Effector memory CD8-positive, alpha-beta T cell (primary cell): Measurements from ENCODE around the gene GATD1.

Experiments used
- ATAC-seq: fragments of 150-1000 bp; cut with Tn5 transposase; replicated peaks from 2 replicates; pipeline ENCODE4 v1.10.0; 2021; ENCODE audit warnings: mild to moderate bottlenecking, moderate library complexity
- DNase-seq, 3 experiments: peaks; one replicate each; pipeline ENCODE4 v3.0.0; 2021
- H3K27ac Mint-ChIP-seq, 2 donors: one replicate each; pipeline ENCODE4 v1.8.0; 2022; ENCODE audit warnings: mild to moderate bottlenecking in 2 of 2, mixed read lengths in 2 of 2, moderate library complexity in 2 of 2
- H3K27me3 Mint-ChIP-seq, 2 donors: one replicate each; pipeline ENCODE4 v1.8.0; 2022; ENCODE audit warnings: mixed read lengths in 2 of 2
- H3K36me3 Mint-ChIP-seq: one replicate; pipeline ENCODE4 v1.8.0; 2022; ENCODE audit warnings: mild to moderate bottlenecking, moderate library complexity, mixed read lengths; ENCODE audit not compliant: insufficient read depth
- H3K4me1 Mint-ChIP-seq, 2 donors: one replicate each; pipeline ENCODE4 v1.8.0; 2022; ENCODE audit warnings: low read depth in 2 of 2, mixed read lengths in 2 of 2
- H3K4me3 Mint-ChIP-seq, 2 donors: one replicate each; pipeline ENCODE4 v1.8.0; 2022; ENCODE audit warnings: mild to moderate bottlenecking in 2 of 2, mixed read lengths in 2 of 2, moderate library complexity in 2 of 2
- H3K9me3 Mint-ChIP-seq, 2 donors: one replicate each; pipeline ENCODE4 v1.8.0; 2022; ENCODE audit warnings: mixed read lengths in 2 of 2
- total RNA-seq, 9 experiments: gene quantifications; one replicate each; lab custom pipeline; 2026; lab: John Stamatoyannopoulos, UW

Gene GATD1
- total RNA-seq = 18.1 to 75.2 (median 51.2) reads per million in 9 experiments

DNA sequence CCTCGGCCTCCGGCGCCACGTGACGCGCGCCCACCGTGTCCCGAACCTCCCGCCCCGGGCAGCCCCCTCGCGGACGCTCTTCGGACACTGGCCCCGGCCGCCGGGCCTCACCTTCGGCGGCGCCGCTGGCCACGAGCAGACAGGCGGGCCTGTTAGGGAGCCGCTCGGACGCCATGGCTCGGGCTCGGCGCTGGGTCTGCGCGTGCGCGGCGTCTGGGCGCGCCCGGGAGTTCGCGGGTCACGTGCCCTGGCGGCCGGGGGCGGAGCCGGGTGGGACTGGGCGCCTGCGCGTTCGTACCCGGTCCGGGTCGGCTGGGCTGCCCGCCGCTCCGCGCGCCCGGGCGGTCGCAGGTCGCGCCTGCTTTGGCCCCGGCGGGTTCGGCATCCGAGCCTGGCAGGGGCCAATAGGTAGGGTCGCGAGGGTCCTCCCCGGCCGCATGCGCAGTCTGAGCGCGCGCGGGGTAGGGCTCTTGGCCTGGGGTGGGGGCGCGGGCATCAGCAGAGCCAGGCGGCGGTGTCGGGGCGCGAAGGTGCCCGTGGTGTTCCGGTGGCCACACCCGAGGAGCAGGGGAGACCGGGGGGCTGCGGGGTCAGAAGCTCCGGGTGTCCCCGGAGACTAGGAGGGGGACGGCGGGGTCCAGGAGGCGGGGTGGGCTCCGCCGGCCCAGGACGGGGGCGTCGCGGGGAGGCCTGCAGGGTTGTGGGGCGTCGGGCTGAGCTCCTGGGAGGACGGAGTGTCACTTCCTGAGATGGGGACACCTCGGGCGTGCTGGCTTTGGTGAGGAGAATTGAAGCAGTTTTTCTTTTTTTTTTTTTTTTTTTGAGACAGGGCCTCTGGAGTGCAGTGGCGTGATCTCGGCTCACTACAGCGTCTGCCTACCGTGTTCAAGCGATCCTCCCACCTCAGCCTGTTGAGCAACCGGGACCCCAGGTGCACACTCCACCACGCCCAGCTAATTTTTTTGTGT, at the start of gene GATD1:
GATD1 (minus strand) TSS at position 200 of the 968 bp plus-strand sequence; CDS start at position 175, 25 bp downstream.
- Mint-ChIP-seq H3K27ac (peak within 1 kb of the TSS; percentile 52 to 55), H3K4me1 (peaks cover 16 to 17% of the 10 kb centered on the region in 2 donors), H3K4me3 (peak within 1 kb of the TSS; percentile 71 to 77), H3K27me3 (no peaks in the 10 kb centered on the region), H3K36me3 (peaks cover 13% of the 10 kb centered on the region), H3K9me3 (no peaks in the 10 kb centered on the region)
- peak; percentile 88 for ATAC-seq
- peak; percentile 92 to 95 (median 93) for DNase-seq

DNA sequence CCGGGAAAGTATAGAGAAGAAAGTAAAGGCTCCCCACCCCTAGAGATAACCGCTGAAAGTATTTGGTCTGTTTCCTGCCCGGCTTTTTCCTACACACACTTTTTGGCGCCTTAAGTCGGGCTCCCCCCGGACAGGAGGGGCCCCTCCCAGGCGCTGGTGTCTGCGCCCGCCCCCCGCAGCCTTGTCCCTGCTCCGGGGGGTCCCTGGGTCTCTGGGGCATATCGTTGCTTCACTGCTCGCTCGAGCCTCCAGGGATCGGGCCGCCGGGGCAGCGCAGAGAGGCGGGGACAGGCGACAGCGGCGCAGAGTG, 49.5 kb upstream of the GATD1 start:
- H3K27ac Mint-ChIP-seq = no peak overlapping the region
- no peaks in the 10 kb centered on the region for H3K9me3 Mint-ChIP-seq
- peak; percentile 4 for ATAC-seq

DNA sequence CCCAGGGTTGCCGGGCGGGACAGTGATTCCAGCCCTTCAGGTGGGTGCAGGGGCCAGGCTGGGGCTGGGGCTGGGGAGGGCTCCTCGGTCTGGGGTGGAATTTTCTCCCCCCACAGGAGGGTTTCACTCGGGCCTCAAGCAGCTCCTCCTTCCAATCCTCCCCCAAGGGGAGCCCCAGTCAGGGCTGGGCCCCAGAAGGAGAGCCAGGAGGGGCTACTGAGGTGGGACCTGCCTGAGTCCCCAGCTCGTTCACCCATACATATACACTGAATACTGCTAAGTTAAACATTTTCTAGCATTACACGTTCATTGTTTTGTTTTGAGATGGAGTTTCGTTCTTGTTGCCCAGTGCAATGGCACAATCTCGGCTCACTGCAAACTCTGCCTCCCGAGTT, 48.9 kb upstream of the GATD1 start:
- peaks cover 6 to 30% of the 10 kb centered on the region in 2 donors for H3K27me3 Mint-ChIP-seq
- no peak for ATAC-seq
- peak overlapping the region; percentile 73 to 75 for H3K4me3 Mint-ChIP-seq
- DNase-seq = no peak
- H3K36me3 Mint-ChIP-seq = peaks cover 45% of the 10 kb centered on the region
- no peaks in the 10 kb centered on the region for H3K9me3 Mint-ChIP-seq
- H3K4me1 Mint-ChIP-seq = peaks cover 9 to 19% of the 10 kb centered on the region in 2 donors
- H3K27ac Mint-ChIP-seq = no peak overlapping the region

More for the DNA sequence above, 49.5 kb upstream of the GATD1 start:
- peaks cover 45% of the 10 kb centered on the region for H3K36me3 Mint-ChIP-seq
- no peak for DNase-seq
- peak overlapping the region; percentile 73 to 75 for H3K4me3 Mint-ChIP-seq
- H3K27me3 Mint-ChIP-seq = peaks cover 6 to 36% of the 10 kb centered on the region in 2 donors
- peaks cover 9 to 22% of the 10 kb centered on the region in 2 donors for H3K4me1 Mint-ChIP-seq

DNA sequence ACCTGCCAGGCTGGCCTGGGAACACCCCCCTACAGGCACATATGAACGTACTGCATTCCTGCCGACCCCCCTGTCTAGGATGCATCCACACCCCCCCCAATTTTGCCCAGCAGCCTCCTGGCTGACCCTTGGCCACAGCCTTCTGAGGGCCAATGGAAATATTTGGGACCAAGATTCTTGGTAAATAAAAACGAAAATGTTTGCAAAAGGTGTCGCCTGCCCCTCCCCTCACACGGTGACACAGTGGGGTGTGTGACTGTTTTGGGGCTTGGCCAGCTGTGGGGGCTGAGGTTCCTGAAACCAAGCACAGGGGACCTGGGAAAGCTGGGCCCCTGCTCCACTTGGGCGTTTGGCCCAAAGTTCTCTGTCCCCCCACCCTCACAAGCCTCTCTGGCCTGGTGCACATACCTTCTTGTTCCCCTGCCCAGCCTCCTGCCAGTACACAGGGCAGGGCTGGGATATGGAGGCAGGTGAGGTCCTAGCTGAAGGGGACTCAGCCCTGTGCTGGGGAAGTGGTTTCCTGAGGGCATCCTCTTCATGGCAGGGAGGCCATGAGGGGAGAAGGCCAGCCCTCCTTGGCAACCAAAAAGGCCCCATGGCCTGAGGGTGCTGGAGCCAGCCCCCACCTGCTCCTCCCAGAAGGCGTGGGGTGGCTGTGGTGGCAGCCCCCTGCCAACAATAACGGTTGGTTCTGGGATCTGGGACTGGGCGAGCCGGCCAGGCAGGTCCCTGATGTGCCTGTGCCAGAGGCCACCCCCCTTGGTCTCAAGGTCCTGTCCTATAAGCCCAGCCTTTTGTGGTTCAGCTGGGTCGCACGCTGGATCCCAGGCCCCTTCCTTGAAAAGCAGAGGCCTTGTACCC, 48.3 kb upstream of the GATD1 start:
- Mint-ChIP-seq H3K36me3 (peaks cover 45% of the 10 kb centered on the region), H3K9me3 (no peaks in the 10 kb centered on the region), H3K27me3 (peaks cover 6 to 27% of the 10 kb centered on the region in 2 donors), H3K27ac (peak overlapping the region in 1 of 2 donors; percentile 66), H3K4me3 (peak overlapping the region in 1 of 2 donors; percentile 48), H3K4me1 (peaks cover 14 to 24% of the 10 kb centered on the region in 2 donors)
- no peak for DNase-seq
- no peak for ATAC-seq

- Mint-ChIP-seq H3K9me3 (no peaks in the 10 kb centered on the region), H3K4me3 (peak overlapping the region in 1 of 2 donors; percentile 48), H3K36me3 (peaks cover 49% of the 10 kb centered on the region), H3K27me3 (peaks cover 6 to 27% of the 10 kb centered on the region in 2 donors), H3K27ac (peak overlapping the region in 1 of 2 donors; percentile 66), H3K4me1 (peaks cover 14 to 27% of the 10 kb centered on the region in 2 donors)
- ATAC-seq = no peak
- DNase-seq = no peak
Measured at GRCh38 chr11:824942-825341, 47.7 kb upstream of the GATD1 start.

GRCh38 chr11:824292-824880, 47.1 kb upstream of the GATD1 start:
- no peak for DNase-seq
- peak overlapping the region in 1 of 2 donors; percentile 70 for H3K27ac Mint-ChIP-seq
- H3K36me3 Mint-ChIP-seq = peaks cover 55% of the 10 kb centered on the region

GRCh38 chr11:823441-824291, 46.4 kb upstream of the GATD1 start:
- no peaks in the 10 kb centered on the region for H3K9me3 Mint-ChIP-seq
- peaks cover 6 to 15% of the 10 kb centered on the region in 2 donors for H3K27me3 Mint-ChIP-seq
- ATAC-seq (no peak), DNase-seq (no peak)
- H3K4me1 Mint-ChIP-seq = peaks cover 14 to 19% of the 10 kb centered on the region in 2 donors
- peak overlapping the region in 1 of 2 donors; percentile 34 for H3K4me3 Mint-ChIP-seq
- H3K36me3 Mint-ChIP-seq = peaks cover 57% of the 10 kb centered on the region
- H3K27ac Mint-ChIP-seq = peak overlapping the region in 1 of 2 donors; percentile 70

More at GRCh38 chr11:824292-824880, 47.1 kb upstream of the GATD1 start:
- no peak for ATAC-seq
- H3K4me1 Mint-ChIP-seq = peaks cover 14 to 23% of the 10 kb centered on the region in 2 donors
- H3K27me3 Mint-ChIP-seq = peaks cover 6 to 22% of the 10 kb centered on the region in 2 donors
- H3K9me3 Mint-ChIP-seq = no peaks in the 10 kb centered on the region
- no peak overlapping the region for H3K4me3 Mint-ChIP-seq

- H3K27me3 Mint-ChIP-seq = no peaks in the 10 kb centered on the region
- peaks cover 9 to 11% of the 10 kb centered on the region in 2 donors for H3K4me1 Mint-ChIP-seq
- ATAC-seq = no peak
- peaks cover 53% of the 10 kb centered on the region for H3K36me3 Mint-ChIP-seq
- peak overlapping the region; percentile 37 to 86 for H3K4me3 Mint-ChIP-seq
- H3K27ac Mint-ChIP-seq = peak overlapping the region in 1 of 2 donors; percentile 29
- DNase-seq = no peak
- no peaks in the 10 kb centered on the region for H3K9me3 Mint-ChIP-seq
Measured at GRCh38 chr11:821512-822371, 44.5 kb upstream of the GATD1 start.

DNA sequence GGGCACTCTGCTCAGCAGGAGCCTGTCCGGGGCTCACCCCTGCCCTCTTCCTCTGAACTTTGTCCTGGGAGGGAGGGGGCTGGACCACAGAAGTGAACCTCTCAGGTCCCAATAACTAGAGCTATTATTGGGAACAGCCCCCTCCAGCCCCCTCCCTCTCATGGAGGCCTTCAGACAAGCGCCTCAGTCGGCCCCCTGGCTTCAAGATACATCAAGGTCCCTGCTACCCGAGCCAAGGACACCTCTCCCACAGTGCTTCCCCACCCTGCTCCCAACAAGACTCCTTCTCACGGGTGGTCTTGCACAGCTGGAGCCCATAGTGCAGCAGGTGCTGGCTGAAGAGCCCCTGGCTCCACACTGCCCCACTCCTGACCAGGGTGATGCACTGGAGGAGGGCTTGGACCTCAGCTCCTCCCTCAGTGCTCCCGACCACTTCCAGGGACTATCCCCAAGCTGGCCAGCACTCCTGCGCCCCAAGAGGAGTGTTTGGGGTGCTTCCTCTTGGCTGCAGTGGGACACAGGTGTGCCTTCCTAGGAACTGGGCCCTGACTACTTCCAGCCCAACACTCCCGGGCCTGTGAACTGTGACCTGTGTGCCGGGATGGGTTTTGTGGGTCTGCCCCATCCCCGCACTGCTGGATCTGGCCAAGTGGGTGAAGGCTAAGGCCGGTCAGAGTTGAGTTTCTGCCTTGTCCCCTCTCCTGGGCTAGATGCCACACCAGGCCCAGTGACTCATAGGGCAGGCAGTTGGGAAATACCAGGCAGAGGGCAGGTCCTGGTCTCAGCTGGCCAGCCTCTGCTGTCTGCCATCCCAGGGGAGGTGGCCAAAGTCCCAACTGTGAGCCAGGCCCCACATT, 43.6 kb upstream of the GATD1 start:
- H3K4me1 Mint-ChIP-seq = peaks cover 5 to 11% of the 10 kb centered on the region in 2 donors
- H3K9me3 Mint-ChIP-seq = no peaks in the 10 kb centered on the region
- H3K4me3 Mint-ChIP-seq = peak overlapping the region; percentile 83 to 86
- no peak for ATAC-seq
- peaks cover 50% of the 10 kb centered on the region for H3K36me3 Mint-ChIP-seq
- peak overlapping the region in 1 of 2 donors; percentile 60 for H3K27ac Mint-ChIP-seq
- no peaks in the 10 kb centered on the region for H3K27me3 Mint-ChIP-seq
- DNase-seq = no peak

DNA sequence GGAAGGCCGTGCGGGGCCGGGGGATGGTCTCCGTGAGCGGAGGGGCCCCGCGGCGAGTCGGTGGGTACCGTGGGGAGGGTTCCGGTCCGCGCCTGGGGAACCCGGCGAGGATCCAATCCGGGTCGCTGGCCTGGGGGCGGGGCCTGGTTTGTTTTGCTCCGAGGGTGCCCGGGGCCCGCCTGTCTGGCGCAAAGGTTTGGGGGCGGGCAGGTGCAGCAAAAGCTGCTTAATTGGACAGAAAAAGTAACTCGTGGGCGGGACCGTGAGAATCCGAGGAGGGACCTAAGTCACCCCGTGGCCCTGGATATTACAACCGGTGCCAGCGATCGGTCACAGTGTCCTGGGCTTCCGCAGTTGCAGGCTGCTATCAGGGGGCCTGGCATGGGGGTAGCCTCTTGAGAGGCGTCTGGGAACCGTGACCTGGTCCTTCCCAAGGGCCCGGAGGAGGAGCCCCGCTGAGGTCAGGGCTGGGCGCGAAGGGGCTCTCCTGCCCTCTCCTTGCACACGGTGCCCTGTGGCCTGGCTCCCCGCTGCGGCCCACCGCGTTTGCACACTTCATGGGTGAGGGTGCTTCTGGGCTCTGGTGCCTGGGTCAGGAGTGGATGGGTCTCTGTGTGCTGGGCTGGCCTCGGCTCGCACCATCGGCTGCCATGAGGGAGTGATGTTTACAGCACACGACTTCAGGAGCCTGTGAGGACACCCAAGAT, 42.8 kb upstream of the GATD1 start:
- DNase-seq = peak; percentile 93 to 97 (median 96)
- Mint-ChIP-seq H3K27me3 (no peaks in the 10 kb centered on the region), H3K4me3 (peak overlapping the region; percentile 83 to 86)

More for the DNA sequence above, 42.8 kb upstream of the GATD1 start:
- Mint-ChIP-seq H3K36me3 (peaks cover 42% of the 10 kb centered on the region), H3K4me1 (peaks cover 5 to 11% of the 10 kb centered on the region in 2 donors), H3K27ac (peak overlapping the region; percentile 80 to 89), H3K9me3 (no peaks in the 10 kb centered on the region)
- peak; percentile 77 for ATAC-seq
